DMS53 (cell line): ENCODE data around the gene UTP14C.
"Not testable (repeated sequence)": the region's sequence is repeated elsewhere in the genome, so short reads cannot be mapped to it uniquely, and the experiment has no call there.

Source experiments
- DNase-seq: peaks from one replicate; lab custom pipeline; 2025; lab: John Stamatoyannopoulos, UW

Gene UTP14C

GRCh38 chr13:52024481-52024880, at the start of gene UTP14C:
Gene UTP14C, plus strand, starts transcription at chr13:52024691. Its CDS starts 4,114 bp downstream, at chr13:52028805.
- DNase-seq: no peak

- DNase-seq: peak; percentile 67
Measured at GRCh38 chr13:51976423-51976822, 48.1 kb upstream of the UTP14C start.

GRCh38 chr13:51976890-51977289, 47.6 kb upstream of the UTP14C start:
- DNase-seq: no peak

GRCh38 chr13:51977625-51978024, 46.9 kb upstream of the UTP14C start:
- no peak for DNase-seq

- DNase-seq: no peak
Measured at GRCh38 chr13:51978796-51979556, 45.5 kb upstream of the UTP14C start.

GRCh38 chr13:51980908-51981307, 43.6 kb upstream of the UTP14C start:
- DNase-seq: no peak

GRCh38 chr13:51981355-51981754, 43.1 kb upstream of the UTP14C start:
- no peak for DNase-seq

GRCh38 chr13:51983292-51983691, 41.2 kb upstream of the UTP14C start:
- DNase-seq: peak; percentile 53

GRCh38 chr13:51984904-51985303, 39.6 kb upstream of the UTP14C start:
- DNase-seq: not testable (repeated sequence)

- no peak for DNase-seq
Measured at GRCh38 chr13:51988988-51989618, 35.4 kb upstream of the UTP14C start.

GRCh38 chr13:51993713-51994112, 30.8 kb upstream of the UTP14C start:
- DNase-seq: no peak

- DNase-seq: peak; percentile 19
Measured at GRCh38 chr13:51995677-51996551, 28.6 kb upstream of the UTP14C start.

GRCh38 chr13:51996641-51997040, 27.9 kb upstream of the UTP14C start:
- no peak for DNase-seq

GRCh38 chr13:51997186-51997585, 27.3 kb upstream of the UTP14C start:
- DNase-seq: no peak

GRCh38 chr13:51997641-51998330, 26.7 kb upstream of the UTP14C start:
- peak; percentile 89 for DNase-seq

GRCh38 chr13:51998723-51999509, 25.6 kb upstream of the UTP14C start:
- DNase-seq: peak; percentile 88

- DNase-seq: peak; percentile 14
Measured at GRCh38 chr13:51999510-51999911, 25.0 kb upstream of the UTP14C start.

- DNase-seq: no peak
Measured at GRCh38 chr13:51999921-52000320, 24.6 kb upstream of the UTP14C start.

- DNase-seq: peak; percentile 79
Measured at GRCh38 chr13:52001120-52001731, 23.3 kb upstream of the UTP14C start.

GRCh38 chr13:52002361-52002760, 22.1 kb upstream of the UTP14C start:
- DNase-seq: no peak

- DNase-seq: peak; percentile 30
Measured at GRCh38 chr13:52003541-52003940, 20.9 kb upstream of the UTP14C start.
